Trophoblast cell (in vitro differentiated cells and primary cell): Measurements from ENCODE around the gene BSN.

ENCODE experiments used
- DNase-seq, 2 donors: peaks; one replicate each; pipeline ENCODE4 v3.0.0-alpha.2; 2016
- H2AFZ ChIP-seq: 2 replicates; pipeline ENCODE4 v1.6.1; 2013; ENCODE audit warnings: low read length, moderate library complexity, mild to moderate bottlenecking; ENCODE audit not compliant: insufficient read depth, poor library complexity
- H2AK5ac ChIP-seq: 2 replicates; pipeline ENCODE4 v1.6.1; 2013; ENCODE audit warnings: mild to moderate bottlenecking, low read length
- H2BK120ac ChIP-seq: 2 replicates; pipeline ENCODE4 v1.6.1; 2013; ENCODE audit warnings: low read length, mild to moderate bottlenecking, moderate library complexity; ENCODE audit not compliant: insufficient read depth, poor library complexity
- H2BK12ac ChIP-seq: 2 replicates; pipeline ENCODE4 v1.6.1; 2013; ENCODE audit warnings: mild to moderate bottlenecking, low read length, moderate library complexity
- H2BK5ac ChIP-seq: 2 replicates; pipeline ENCODE4 v1.6.1; 2013; ENCODE audit warnings: low read length, low read depth, moderate library complexity, mild to moderate bottlenecking; ENCODE audit not compliant: poor library complexity
- H3K14ac ChIP-seq: 2 replicates; pipeline ENCODE4 v1.6.1; 2013; ENCODE audit warnings: mild to moderate bottlenecking, low read length
- H3K18ac ChIP-seq: 2 replicates; pipeline ENCODE4 v1.6.1; 2013; ENCODE audit warnings: mild to moderate bottlenecking, low read length
- H3K23ac ChIP-seq: 2 replicates; pipeline ENCODE4 v1.6.1; 2013; ENCODE audit warnings: low read length
- H3K27ac ChIP-seq: 2 replicates; pipeline ENCODE4 v1.5.1; 2013; ENCODE audit warnings: low read depth, mild to moderate bottlenecking, inconsistent platforms, low read length, moderate library complexity
- H3K27me3 ChIP-seq: 2 replicates; pipeline ENCODE4 v1.6.1; 2013; ENCODE audit warnings: inconsistent platforms, mild to moderate bottlenecking, low read length, moderate library complexity; ENCODE audit not compliant: insufficient read depth
- H3K36me3 ChIP-seq, 2 experiments: 1 replicate in 1 of 2; 2 replicates in 1 of 2; pipeline ENCODE4 v1.6.1; 2013; ENCODE audit warnings: low read length in 2 of 2, mild to moderate bottlenecking in 2 of 2, moderate library complexity in 1 of 2; ENCODE audit not compliant: insufficient read depth in 2 of 2, control insufficient read depth in 1 of 2
- H3K4ac ChIP-seq: 2 replicates; pipeline ENCODE4 v1.6.1; 2013; ENCODE audit warnings: low read depth, mild to moderate bottlenecking, low read length, moderate library complexity
- H3K4me1 ChIP-seq, 2 experiments: 1 replicate in 1 of 2; 2 replicates in 1 of 2; pipeline ENCODE4 v1.6.1; 2013; ENCODE audit warnings: low read length in 2 of 2, mild to moderate bottlenecking in 2 of 2, moderate library complexity in 1 of 2; ENCODE audit not compliant: insufficient read depth in 2 of 2, control insufficient read depth in 1 of 2
- H3K4me2 ChIP-seq: 2 replicates; pipeline ENCODE4 v1.6.1; 2013; ENCODE audit warnings: inconsistent platforms, mild to moderate bottlenecking, low read length, moderate library complexity
- H3K4me3 ChIP-seq: 2 replicates; pipeline ENCODE4 v1.5.1; 2013; ENCODE audit warnings: mild to moderate bottlenecking, low read depth, low read length, inconsistent platforms
- H3K79me1 ChIP-seq: one replicate; pipeline ENCODE4 v1.6.1; 2013; ENCODE audit warnings: low read length
- H3K79me2 ChIP-seq: 2 replicates; pipeline ENCODE4 v1.6.1; 2013; ENCODE audit warnings: low read length, mild to moderate bottlenecking; ENCODE audit not compliant: control insufficient read depth, insufficient read depth, poor library complexity
- H3K9ac ChIP-seq: 2 replicates; pipeline ENCODE4 v1.6.1; 2013; ENCODE audit warnings: mild to moderate bottlenecking, low read length
- H3K9me3 ChIP-seq: 2 replicates; pipeline ENCODE4 v1.6.1; 2013; ENCODE audit warnings: low read depth, mild to moderate bottlenecking, control low read depth, inconsistent platforms, low read length; ENCODE audit not compliant: insufficient read depth
- H4K12ac ChIP-seq: 2 replicates; pipeline ENCODE4 v1.6.1; 2013; ENCODE audit warnings: low read depth, mild to moderate bottlenecking, low read length, moderate library complexity
- H4K8ac ChIP-seq: 2 replicates; pipeline ENCODE4 v1.6.1; 2013; ENCODE audit warnings: low read depth, mild to moderate bottlenecking, low read length, moderate library complexity
- H4K91ac ChIP-seq: one replicate; pipeline ENCODE4 v1.6.1; 2013; ENCODE audit warnings: low read depth, mild to moderate bottlenecking, low read length, moderate library complexity
- WGBS: extraction: QIAGEN DNeasy Blood & Tissue Kit; methylation state at CpG from one replicate; pipeline ENCODE4 v1.1.7; 2013; ENCODE audit warnings: missing lambda C conversion rate; ENCODE audit not compliant: insufficient read length, insufficient coverage; ENCODE audit errors: extremely low coverage; 5-methylcytosine and 5-hydroxymethylcytosine counted together

Gene BSN

DNA sequence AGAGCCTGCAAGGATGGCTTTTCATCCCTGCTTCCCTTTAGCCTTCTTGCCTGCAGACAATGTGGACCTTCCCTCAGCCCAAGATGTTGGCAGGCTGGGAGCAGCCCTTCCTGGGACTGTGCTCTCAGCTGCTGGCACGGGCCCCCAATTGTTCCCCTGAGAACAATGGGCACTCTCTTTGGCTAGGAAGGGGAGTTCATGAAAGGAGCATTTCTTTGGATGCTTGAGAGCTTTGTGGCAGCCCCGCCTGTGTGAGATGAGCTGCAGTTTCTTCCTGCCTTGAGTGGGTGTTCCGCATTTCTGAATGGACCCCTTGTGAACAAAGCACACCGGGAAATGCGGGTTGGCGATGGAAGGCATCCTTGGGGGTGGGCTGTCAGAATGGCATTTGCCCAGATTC is 35.0 kb upstream of the BSN start:
- Histone ChIP-seq H3K9ac (no peak overlapping the region), H2BK5ac (no peak overlapping the region), H3K14ac (no peak overlapping the region), H3K18ac (no peak overlapping the region), H3K79me1 (no peaks in the 10 kb centered on the region), H3K79me2 (peaks cover 7% of the 10 kb centered on the region), H3K9me3 (no peaks in the 10 kb centered on the region), H3K4ac (peak overlapping the region; percentile 44), H2AFZ (no peak overlapping the region), H4K91ac (no peak overlapping the region), H3K36me3 (peaks cover 44 to 63% of the 10 kb centered on the region in 2 experiments), H3K27ac (no peak overlapping the region), H4K8ac (no peak overlapping the region), H2BK12ac (no peak overlapping the region), H2AK5ac (no peak overlapping the region), H2BK120ac (no peak overlapping the region), H4K12ac (no peak overlapping the region), H3K27me3 (no peaks in the 10 kb centered on the region), H3K4me2 (no peak overlapping the region), H3K4me3 (no peak overlapping the region), H3K4me1 (peaks cover 0 to 3% of the 10 kb centered on the region in 2 experiments), H3K23ac (no peak overlapping the region)
- WGBS = no CpG with 5 or more reads among the region's 6 CpGs
- DNase-seq = no peak

GRCh38 chr3:49519916-49520385 is 34.3 kb upstream of the BSN start:
- peaks cover 7% of the 10 kb centered on the region for H3K79me2 ChIP-seq
- H3K36me3 ChIP-seq = peaks cover 44 to 67% of the 10 kb centered on the region in 2 experiments
- H2BK12ac ChIP-seq = no peak overlapping the region
- no peak overlapping the region for H3K23ac ChIP-seq
- H3K9ac ChIP-seq = no peak overlapping the region
- H3K9me3 ChIP-seq = no peaks in the 10 kb centered on the region
- no peaks in the 10 kb centered on the region for H3K79me1 ChIP-seq
- no peak overlapping the region for H2BK120ac ChIP-seq
- no peak overlapping the region for H3K4me3 ChIP-seq
- no peaks in the 10 kb centered on the region for H3K27me3 ChIP-seq
- H3K4me2 ChIP-seq = no peak overlapping the region
- no peak overlapping the region for H3K27ac ChIP-seq
- H2AFZ ChIP-seq = no peak overlapping the region
- H4K91ac ChIP-seq = no peak overlapping the region
- H3K4me1 ChIP-seq = peaks cover 0 to 3% of the 10 kb centered on the region in 2 experiments
- H2BK5ac ChIP-seq = no peak overlapping the region
- no peak overlapping the region for H3K4ac ChIP-seq
- H2AK5ac ChIP-seq = no peak overlapping the region
- no peak overlapping the region for H4K12ac ChIP-seq
- H4K8ac ChIP-seq = no peak overlapping the region
- H3K14ac ChIP-seq = no peak overlapping the region
- H3K18ac ChIP-seq = no peak overlapping the region
- WGBS = no CpG with 5 or more reads among the region's 2 CpGs
- no peak for DNase-seq

DNA sequence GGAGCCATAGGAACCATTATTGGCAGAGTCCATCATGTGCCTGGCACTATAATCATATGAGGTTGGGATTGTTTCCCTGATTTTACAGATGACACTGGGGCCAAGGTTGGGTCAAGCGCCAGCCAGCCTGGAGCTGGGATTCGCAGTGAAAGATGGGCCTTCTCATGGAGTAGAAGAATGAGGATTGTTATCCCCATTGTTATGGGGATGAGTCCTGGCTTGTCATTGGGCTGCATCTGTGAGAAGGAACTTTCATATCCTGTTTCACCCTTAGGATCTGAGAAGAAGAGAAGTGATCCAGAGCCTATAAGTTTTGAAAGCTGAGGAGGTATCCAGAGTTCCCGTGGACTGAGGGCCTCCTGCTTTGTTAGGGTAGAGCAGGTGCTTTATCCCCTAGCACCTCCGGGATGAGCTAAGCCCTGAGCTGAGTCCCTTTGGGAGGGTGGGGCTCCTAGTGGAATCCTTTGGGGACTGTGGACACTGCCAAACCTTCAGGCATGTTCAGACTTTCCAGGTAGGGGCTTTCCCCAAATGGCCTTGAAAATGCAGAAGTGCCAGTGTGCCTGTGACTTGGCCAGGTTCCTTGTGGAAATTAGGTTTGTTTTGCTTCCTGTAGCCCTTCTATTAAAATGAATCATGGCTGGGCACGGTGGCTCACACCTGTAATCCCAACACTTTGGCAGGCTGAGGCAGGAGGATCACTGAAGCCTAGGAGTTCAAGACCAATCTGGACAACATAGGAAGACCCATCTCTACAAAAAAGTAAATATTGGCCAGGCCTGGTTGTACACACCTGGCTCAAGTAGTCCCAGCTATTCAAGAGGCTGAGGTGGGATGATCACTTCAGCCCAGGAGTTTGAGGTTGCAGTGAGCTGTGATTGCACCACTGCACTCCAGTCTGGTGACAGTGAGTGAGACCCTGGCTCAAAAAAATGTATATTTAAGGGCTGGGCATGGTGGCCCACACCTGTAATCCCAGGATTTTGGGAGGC is 30.2 kb upstream of the BSN start:
- peak overlapping the region; percentile 65 for H3K4ac ChIP-seq
- H3K27me3 ChIP-seq = no peaks in the 10 kb centered on the region
- no peak overlapping the region for H3K23ac ChIP-seq
- H2AFZ ChIP-seq = no peak overlapping the region
- no CpG with 5 or more reads among the region's 5 CpGs for WGBS
- H2BK120ac ChIP-seq = no peak overlapping the region
- no peak overlapping the region for H3K14ac ChIP-seq
- H2BK5ac ChIP-seq = no peak overlapping the region
- no peaks in the 10 kb centered on the region for H3K4me1 ChIP-seq
- H3K9me3 ChIP-seq = no peaks in the 10 kb centered on the region
- no peaks in the 10 kb centered on the region for H3K79me1 ChIP-seq
- peaks cover 25 to 39% of the 10 kb centered on the region in 2 experiments for H3K36me3 ChIP-seq
- H4K91ac ChIP-seq = no peak overlapping the region
- H3K4me2 ChIP-seq = no peak overlapping the region
- no peak overlapping the region for H2BK12ac ChIP-seq
- no peak overlapping the region for H3K9ac ChIP-seq
- H4K8ac ChIP-seq = no peak overlapping the region
- no peak overlapping the region for H3K4me3 ChIP-seq
- H3K18ac ChIP-seq = no peak overlapping the region
- peaks cover 5% of the 10 kb centered on the region for H3K79me2 ChIP-seq
- no peak overlapping the region for H2AK5ac ChIP-seq
- DNase-seq = no peak
- no peak overlapping the region for H3K27ac ChIP-seq
- H4K12ac ChIP-seq = no peak overlapping the region

GRCh38 chr3:49529567-49529966 is 24.7 kb upstream of the BSN start:
- H3K18ac ChIP-seq = no peak overlapping the region
- no peak overlapping the region for H3K14ac ChIP-seq
- no peak overlapping the region for H4K8ac ChIP-seq
- peaks cover 3% of the 10 kb centered on the region for H3K9me3 ChIP-seq
- H2BK5ac ChIP-seq = no peak overlapping the region
- H2BK120ac ChIP-seq = no peak overlapping the region
- H4K91ac ChIP-seq = no peak overlapping the region
- no peak overlapping the region for H3K4ac ChIP-seq
- DNase-seq = no peak
- no peak overlapping the region for H2BK12ac ChIP-seq
- H3K27me3 ChIP-seq = no peaks in the 10 kb centered on the region
- H3K9ac ChIP-seq = no peak overlapping the region
- no peak overlapping the region for H3K4me3 ChIP-seq
- H3K36me3 ChIP-seq = peaks cover 37 to 47% of the 10 kb centered on the region in 2 experiments
- H3K27ac ChIP-seq = no peak overlapping the region
- no peak overlapping the region for H3K23ac ChIP-seq
- no peak overlapping the region for H4K12ac ChIP-seq
- H3K79me2 ChIP-seq = peaks cover 3% of the 10 kb centered on the region
- no peak overlapping the region for H3K4me2 ChIP-seq
- no peak overlapping the region for H2AFZ ChIP-seq
- H3K4me1 ChIP-seq = no peaks in the 10 kb centered on the region
- no peaks in the 10 kb centered on the region for H3K79me1 ChIP-seq
- no peak overlapping the region for H2AK5ac ChIP-seq
